Fibroblast of villous mesenchyme (primary cell): Measurements from ENCODE around the gene ERMAP. TPM values are rescaled to one million over a fixed set of nuclear protein-coding genes. Genes with fewer than 3 reads are reported as not detected.
A peak's percentile ranks its signal among the peaks of the same experiment; 100 is the strongest.
"Not testable (repeated sequence)": the region's sequence is repeated elsewhere in the genome, so short reads cannot be mapped to it uniquely, and the experiment has no call there.

Experiments used
- DNase-seq: peaks from one replicate; pipeline ENCODE4 v3.0.0-alpha.2; 2010; ENCODE audit warnings: low read depth
- H3K4me3 ChIP-seq: 2 replicates; pipeline ENCODE4 v1.5.1; 2011; ENCODE audit warnings: low read depth, mild to moderate bottlenecking, low read length
- CTCF ChIP-seq: IDR thresholded peaks from 2 replicates; pipeline ENCODE4 v1.5.1; 2012; ENCODE audit warnings: low read depth, mild to moderate bottlenecking, low read length; ENCODE audit not compliant: insufficient read depth
- total RNA-seq: library from RNA; depleted of rRNA; stranded (reverse); fragments of >200 nt; gene quantifications from 2 replicates; pipeline ENCODE4 v1.2.3, GENCODE V29; 2012

The ERMAP gene
- total RNA-seq, 1 donor = 14.2 TPM

- no peak for DNase-seq
- H3K4me3 ChIP-seq = no peak overlapping the region
- TF ChIP-seq CTCF = no peak
Observed at GRCh38 chr1:42806593-42806992, 10.3 kb upstream of the ERMAP start.

GRCh38 chr1:42807056-42807668, 9.8 kb upstream of the ERMAP start:
- TF ChIP-seq CTCF = no peak
- H3K4me3 ChIP-seq = no peak overlapping the region
- no peak for DNase-seq

GRCh38 chr1:42814815-42815214, 2.1 kb upstream of the ERMAP start:
- not testable (repeated sequence) for H3K4me3 ChIP-seq, DNase-seq

- TF ChIP-seq CTCF = no peak
- no peak for DNase-seq
Observed at GRCh38 chr1:42815941-42816584, 859 bp upstream of the ERMAP start.

GRCh38 chr1:42817440-42817767, 482 bp downstream of the ERMAP start:
- peak overlapping the region; percentile 66 for H3K4me3 ChIP-seq
- no peak for TF ChIP-seq CTCF
- no peak for DNase-seq

More at GRCh38 chr1:42815941-42816584, 859 bp upstream of the ERMAP start:
- peak overlapping the region; percentile 77 for H3K4me3 ChIP-seq

GRCh38 chr1:42817976-42818375, 1.1 kb downstream of the ERMAP start:
- no peak for TF ChIP-seq CTCF
- no peak for DNase-seq
- H3K4me3 ChIP-seq = peak overlapping the region; percentile 66

- TF ChIP-seq CTCF = no peak
- no peak overlapping the region for H3K4me3 ChIP-seq
- DNase-seq = no peak
Observed at GRCh38 chr1:42820813-42821212, 3.9 kb downstream of the ERMAP start.
